Fibroblast of skin of scalp (primary cell): ENCODE data around the gene PCGF6. TPM values are rescaled to one million over a fixed set of nuclear protein-coding genes. Genes with fewer than 3 reads are reported as not detected.
"Not testable (repeated sequence)": the region's sequence is repeated elsewhere in the genome, so short reads cannot be mapped to it uniquely, and the experiment has no call there.

Source experiments
- DNase-seq: peaks from one replicate; pipeline ENCODE4 v3.0.0-alpha.2; 2013
- polyA plus RNA-seq, 2 experiments: library from polyadenylated mRNA; unstranded; fragments of 120-200 nt; gene quantifications; one replicate each; pipeline ENCODE4 v1.2.1, GENCODE V29; 2013; ENCODE audit not compliant: insufficient read length in 2 of 2

The PCGF6 gene
- polyA plus RNA-seq (2013, experiment 1 of 2; ENCODE audit: insufficient read length), result 11.1 TPM
- polyA plus RNA-seq (2013, experiment 2 of 2; ENCODE audit: insufficient read length), result 11.6 TPM

- peak; percentile 86 for DNase-seq
Measured at GRCh38 chr10:103350517-103351260, at the start of gene PCGF6. Gene PCGF6, minus strand, starts transcription at chr10:103351140. Its CDS starts 74 bp downstream, at chr10:103351066.

GRCh38 chr10:103397191-103397825 lies 46.4 kb upstream of the PCGF6 start:
- no peak for DNase-seq

- DNase-seq, result no peak
Measured at GRCh38 chr10:103396789-103397087, 45.8 kb upstream of the PCGF6 start.

GRCh38 chr10:103396067-103396788 lies 45.3 kb upstream of the PCGF6 start, which contains the start of the genes ATP5MK and PDCD11:
Gene ATP5MK, minus strand, starts transcription at chr10:103396475. Its CDS starts 4,018 bp downstream, at chr10:103392457.
Gene PDCD11, plus strand, starts transcription at chr10:103396626. Its CDS starts 1,801 bp downstream, at chr10:103398427.
- peak; percentile 97 for DNase-seq

- DNase-seq, result no peak
Measured at GRCh38 chr10:103395754-103396066, 44.8 kb upstream of the PCGF6 start.

GRCh38 chr10:103394180-103394579 lies 43.2 kb upstream of the PCGF6 start:
- no peak for DNase-seq

- DNase-seq, result no peak
Measured at GRCh38 chr10:103382769-103383168, 31.8 kb upstream of the PCGF6 start.

GRCh38 chr10:103374263-103374662 lies 23.3 kb upstream of the PCGF6 start:
- no peak for DNase-seq

- DNase-seq, result no peak
Measured at GRCh38 chr10:103373544-103373943, 22.6 kb upstream of the PCGF6 start.

- DNase-seq, result peak; percentile 96
Measured at GRCh38 chr10:103367782-103368518, 17.0 kb upstream of the PCGF6 start, which contains the start of gene TAF5. Gene TAF5, plus strand, starts transcription at chr10:103367976. Its CDS starts 14 bp downstream, at chr10:103367990.

GRCh38 chr10:103367379-103367781 lies 16.4 kb upstream of the PCGF6 start:
- no peak for DNase-seq

- DNase-seq, result not testable (repeated sequence)
Measured at GRCh38 chr10:103360791-103361190, 9.9 kb upstream of the PCGF6 start.

- not testable (repeated sequence) for DNase-seq
Measured at GRCh38 chr10:103359493-103359892, 8.6 kb upstream of the PCGF6 start.

GRCh38 chr10:103355906-103356599 lies 5.1 kb upstream of the PCGF6 start:
- no peak for DNase-seq

GRCh38 chr10:103354567-103354966 lies 3.6 kb upstream of the PCGF6 start:
- DNase-seq, result not testable (repeated sequence)

- no peak for DNase-seq
Measured at GRCh38 chr10:103353281-103353680, 2.3 kb upstream of the PCGF6 start.

GRCh38 chr10:103350175-103350516 lies 794 bp downstream of the PCGF6 start:
- DNase-seq, result no peak

GRCh38 chr10:103336370-103336769 lies 14.6 kb downstream of the PCGF6 start:
- no peak for DNase-seq

GRCh38 chr10:103334567-103334966 lies 16.4 kb downstream of the PCGF6 start:
- no peak for DNase-seq

GRCh38 chr10:103333934-103334520 lies 16.9 kb downstream of the PCGF6 start:
- DNase-seq, result peak; percentile 22

GRCh38 chr10:103327906-103328305 lies 23.0 kb downstream of the PCGF6 start:
- no peak for DNase-seq

GRCh38 chr10:103316087-103316486 lies 34.9 kb downstream of the PCGF6 start:
- no peak for DNase-seq
